C1 segment of cervical spinal cord (tissue), 14 donors: ENCODE data around the gene SLC10A7.

ENCODE experiments used
- DNase-seq, 14 donors: peaks; one replicate each; lab custom pipeline; 2025; lab: John Stamatoyannopoulos, UW

SLC10A7 gene

GRCh38 chr4:146521541-146522097 lies at the start of gene SLC10A7:
SLC10A7 (minus strand) TSS chr4:146521940; CDS start chr4:146521717, 223 bp downstream.
- peak in 13 of 14 donors; percentile 36 to 88 (median 74) for DNase-seq

GRCh38 chr4:146567396-146567795 lies 45.7 kb upstream of the SLC10A7 start:
- DNase-seq, result no peak

GRCh38 chr4:146564492-146564891 lies 42.8 kb upstream of the SLC10A7 start:
- no peak for DNase-seq

- DNase-seq, result no peak
These were observed 28.4 kb upstream of the SLC10A7 start for GRCh38 chr4:146550161-146550560.

- DNase-seq, result no peak
These were observed 26.7 kb upstream of the SLC10A7 start for GRCh38 chr4:146548443-146548842.

- DNase-seq, result no peak
These were observed 23.4 kb upstream of the SLC10A7 start for GRCh38 chr4:146545102-146545501.

GRCh38 chr4:146534178-146534577 lies 12.4 kb upstream of the SLC10A7 start:
- DNase-seq, result no peak

GRCh38 chr4:146525754-146526153 lies 4.0 kb upstream of the SLC10A7 start:
- no peak for DNase-seq

- DNase-seq, result no peak
These were observed 2.9 kb upstream of the SLC10A7 start for GRCh38 chr4:146524663-146525062.

GRCh38 chr4:146522869-146523205 lies 1.1 kb upstream of the SLC10A7 start:
- DNase-seq, result peak in 1 of 14 donors; percentile 43

- DNase-seq, result peak; percentile 5 to 90 (median 84)
These were observed 543 bp upstream of the SLC10A7 start for GRCh38 chr4:146522098-146522868.

- peak in 8 of 14 donors; percentile 1 to 30 (median 11) for DNase-seq
These were observed 722 bp downstream of the SLC10A7 start for GRCh38 chr4:146520896-146521540.

GRCh38 chr4:146514651-146515357 lies 6.9 kb downstream of the SLC10A7 start:
- no peak for DNase-seq

- DNase-seq, result no peak
These were observed 8.2 kb downstream of the SLC10A7 start for GRCh38 chr4:146513548-146513947.

GRCh38 chr4:146511381-146511780 lies 10.4 kb downstream of the SLC10A7 start:
- no peak for DNase-seq

GRCh38 chr4:146510942-146511341 lies 10.8 kb downstream of the SLC10A7 start:
- DNase-seq, result no peak

GRCh38 chr4:146508229-146508939 lies 13.4 kb downstream of the SLC10A7 start:
- DNase-seq, result no peak

GRCh38 chr4:146507632-146508031 lies 14.1 kb downstream of the SLC10A7 start:
- DNase-seq, result no peak

- DNase-seq, result no peak
These were observed 15.5 kb downstream of the SLC10A7 start for GRCh38 chr4:146506272-146506671.

- DNase-seq, result no peak
These were observed 21.5 kb downstream of the SLC10A7 start for GRCh38 chr4:146500216-146500615.

- no peak for DNase-seq
These were observed 23.4 kb downstream of the SLC10A7 start for GRCh38 chr4:146498291-146498690.

GRCh38 chr4:146495269-146495668 lies 26.5 kb downstream of the SLC10A7 start:
- no peak for DNase-seq
